GM21515 (cell line): ENCODE results near the gene KRTAP9-8.
"Not testable (repeated sequence)": the region's sequence is repeated elsewhere in the genome, so short reads cannot be mapped to it uniquely, and the experiment has no call there.

Experiments
- ATAC-seq: cut with Tn5 transposase; IDR thresholded peaks from one replicate; pipeline ENCODE4 v1.9.1; 2021; ENCODE audit not compliant: unreplicated experiment

The KRTAP9-8 gene

DNA sequence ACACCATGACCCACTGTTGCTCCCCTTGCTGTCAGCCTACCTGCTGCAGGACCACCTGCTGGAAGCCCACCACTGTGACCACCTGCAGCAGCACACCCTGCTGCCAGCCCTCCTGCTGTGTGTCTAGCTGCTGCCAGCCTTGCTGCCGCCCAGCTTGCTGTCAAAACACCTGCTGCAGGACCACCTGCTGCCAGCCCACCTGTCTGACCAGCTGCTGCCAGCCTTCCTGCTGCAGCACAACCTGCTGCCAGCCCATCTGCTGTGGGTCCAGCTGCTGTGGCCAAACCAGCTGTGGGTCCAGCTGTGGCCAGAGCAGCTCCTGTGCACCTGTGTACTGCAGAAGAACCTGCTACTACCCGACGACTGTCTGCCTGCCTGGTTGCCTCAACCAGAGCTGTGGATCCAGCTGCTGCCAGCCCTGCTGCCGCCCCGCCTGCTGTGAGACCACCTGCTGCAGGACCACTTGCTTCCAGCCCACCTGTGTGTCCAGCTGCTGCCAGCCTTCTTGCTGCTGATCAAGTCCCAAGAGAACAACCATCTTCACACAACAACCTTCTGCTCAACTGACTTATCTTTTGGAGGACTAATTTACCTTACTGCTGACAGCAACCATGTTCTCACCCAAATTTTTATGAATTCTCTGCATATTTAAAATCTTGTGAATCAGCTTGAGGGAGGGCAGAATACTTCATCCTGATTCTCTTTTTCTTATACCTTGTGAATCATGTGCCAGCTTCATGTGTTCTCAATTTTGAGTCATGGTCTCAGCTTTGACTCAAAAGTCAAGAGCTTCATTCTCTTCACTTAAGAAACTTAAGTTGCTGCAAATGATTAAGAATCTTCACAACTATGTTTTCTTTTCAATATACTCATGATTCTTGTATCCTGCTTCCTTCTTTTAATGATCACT is 17.8 kb downstream of the KRTAP9-8 start, which contains the start of gene KRTAP9-9:
Gene KRTAP9-9, plus strand, starts transcription at position 4 of the 910 bp plus-strand sequence.
- ATAC-seq, result not testable (repeated sequence)

- ATAC-seq, result no peak
These were observed 18.5 kb downstream of the KRTAP9-8 start for GRCh38 chr17:41256291-41256685.

GRCh38 chr17:41258406-41258805 is 20.6 kb downstream of the KRTAP9-8 start:
- no peak for ATAC-seq

GRCh38 chr17:41263212-41263611 is 25.4 kb downstream of the KRTAP9-8 start:
- no peak for ATAC-seq

GRCh38 chr17:41264599-41264998 is 26.8 kb downstream of the KRTAP9-8 start:
- ATAC-seq, result no peak

DNA sequence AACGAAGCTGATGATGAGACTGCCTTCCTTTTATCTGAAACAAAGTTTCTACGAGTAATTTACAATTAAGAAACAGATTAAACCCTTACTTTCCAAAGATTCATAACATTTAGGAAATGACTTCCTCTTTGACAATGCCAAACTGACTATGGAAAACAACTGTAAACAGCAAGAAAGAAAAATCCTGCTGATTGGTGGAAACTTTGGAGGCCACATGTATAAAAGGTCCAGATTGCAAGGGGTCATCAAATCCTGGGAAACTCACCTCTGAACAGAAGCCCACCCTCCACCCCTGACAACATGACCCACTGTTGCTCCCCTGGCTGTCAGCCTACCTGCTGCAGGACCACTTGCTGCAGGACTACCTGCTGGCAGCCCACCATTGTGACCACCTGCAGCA is 27.3 kb downstream of the KRTAP9-8 start, which contains the start of gene KRTAP9-6:
Gene KRTAP9-6, plus strand, starts transcription at position 301 of the 400 bp plus-strand sequence. Its CDS starts 0 bp downstream, at position 301.
- ATAC-seq, result no peak

DNA sequence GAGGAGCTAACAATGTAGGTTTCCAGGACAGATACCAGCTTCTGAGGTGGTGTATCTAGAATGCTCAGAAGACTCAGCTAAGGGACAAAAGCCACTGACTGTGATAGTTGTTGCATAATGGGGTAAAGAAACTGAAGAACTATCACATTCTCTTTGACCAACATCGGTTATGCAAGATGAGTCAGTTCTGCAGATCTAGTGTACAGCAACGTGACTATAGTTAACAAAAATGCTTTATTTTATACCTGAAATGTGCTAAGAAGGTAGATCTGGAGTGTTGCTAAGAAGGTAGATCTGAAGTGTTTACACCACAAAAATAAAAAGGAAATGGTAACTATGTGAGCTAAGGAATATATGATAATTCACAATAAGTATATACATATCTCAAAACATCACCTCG is 29.9 kb downstream of the KRTAP9-8 start:
- ATAC-seq, result no peak

DNA sequence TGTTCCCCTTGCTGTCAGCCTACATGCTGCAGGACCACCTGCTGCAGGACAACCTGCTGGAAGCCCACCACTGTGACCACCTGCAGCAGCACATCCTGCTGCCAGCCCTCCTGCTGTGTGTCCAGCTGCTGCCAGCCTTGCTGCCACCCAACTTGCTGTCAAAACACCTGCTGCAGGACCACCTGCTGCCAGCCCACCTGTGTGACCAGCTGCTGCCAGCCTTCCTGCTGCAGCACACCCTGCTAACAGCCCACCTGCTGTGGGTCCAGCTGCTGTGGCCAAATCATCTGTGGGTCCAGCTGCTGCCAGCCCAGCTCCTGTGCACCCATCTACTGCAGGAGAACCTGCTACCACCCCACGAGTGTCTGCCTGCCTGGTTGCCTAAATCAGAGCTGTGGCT is 33.5 kb downstream of the KRTAP9-8 start:
- ATAC-seq, result not testable (repeated sequence)

DNA sequence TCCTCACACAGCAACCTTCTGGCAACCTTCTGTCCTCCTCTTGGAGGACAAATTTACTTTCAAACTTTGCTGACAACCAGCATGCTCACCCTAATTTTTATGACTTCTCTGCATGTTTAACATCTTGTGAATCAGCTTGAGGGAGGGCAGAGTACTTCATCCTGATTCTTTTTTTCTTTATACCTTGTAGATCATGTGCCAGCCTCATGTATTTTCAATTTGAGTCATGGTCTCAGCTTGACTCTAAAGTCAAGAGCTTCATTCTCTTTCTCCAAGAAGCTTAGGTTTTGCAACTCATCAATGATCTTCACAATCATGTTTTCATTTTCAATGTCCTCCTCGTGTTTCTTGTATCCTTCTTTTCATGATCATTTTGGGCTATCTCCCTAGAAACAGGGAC is 34.1 kb downstream of the KRTAP9-8 start:
- ATAC-seq, result no peak

- not testable (repeated sequence) for ATAC-seq
These were observed 37.9 kb downstream of the KRTAP9-8 start, which contains the start of gene KRTAP9-7 for GRCh38 chr17:41275648-41276190. KRTAP9-7 (plus strand) TSS chr17:41275698; CDS start chr17:41275698, 0 bp downstream.

DNA sequence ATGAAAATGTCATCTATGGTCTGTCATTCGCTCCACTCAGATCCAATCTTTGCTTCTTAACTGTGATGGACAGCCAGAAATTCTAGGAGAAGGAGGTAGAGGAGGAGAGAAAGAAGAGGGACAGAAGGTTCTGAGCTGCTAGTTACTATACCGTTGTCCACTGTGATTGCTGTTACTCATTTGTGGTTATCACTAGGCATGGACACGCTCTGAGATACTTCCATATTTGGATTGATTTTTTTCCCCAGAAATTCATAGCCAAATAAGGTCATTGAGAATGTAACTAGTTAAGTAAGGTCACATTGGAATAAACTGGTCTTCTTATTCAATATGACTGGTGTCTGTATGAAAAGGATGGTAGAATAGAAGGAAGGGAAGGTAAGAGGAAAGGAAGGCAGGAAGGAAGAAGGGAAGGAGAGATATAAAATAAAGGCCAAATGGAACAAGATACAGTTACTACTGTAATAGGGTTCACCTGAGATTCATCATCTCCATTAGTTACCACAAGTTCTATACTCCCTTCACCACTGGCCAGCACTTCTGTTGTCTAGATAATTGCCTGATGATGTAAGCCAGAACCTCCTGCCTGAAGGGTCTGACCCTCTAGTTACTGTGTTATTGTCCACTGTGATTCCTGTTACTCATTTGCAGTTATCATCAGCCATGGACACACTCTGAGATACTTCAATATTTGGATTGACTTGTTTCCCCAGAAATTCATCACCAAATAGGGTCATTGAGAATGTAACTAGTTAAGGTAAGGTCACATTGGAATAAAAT is 40.6 kb downstream of the KRTAP9-8 start:
- ATAC-seq, result no peak

DNA sequence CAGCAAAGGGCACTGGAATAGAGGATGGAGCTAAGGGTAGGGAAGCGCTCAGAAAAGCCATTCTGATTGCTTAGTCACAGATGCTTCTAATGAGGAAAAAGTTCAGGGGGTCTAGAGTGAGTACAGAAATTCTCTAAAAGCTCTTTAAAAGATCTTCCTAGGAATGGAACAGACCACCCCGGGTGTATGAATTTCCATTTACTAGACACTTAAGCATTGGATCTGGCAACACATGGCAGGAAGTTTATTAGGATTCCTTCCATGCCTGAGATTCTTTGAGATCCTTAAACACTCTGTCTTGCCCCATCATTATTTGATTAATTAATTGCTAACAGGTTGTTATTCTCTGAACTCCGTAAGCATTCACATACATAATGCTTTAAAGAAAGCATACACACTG is 46.2 kb downstream of the KRTAP9-8 start:
- no peak for ATAC-seq

DNA sequence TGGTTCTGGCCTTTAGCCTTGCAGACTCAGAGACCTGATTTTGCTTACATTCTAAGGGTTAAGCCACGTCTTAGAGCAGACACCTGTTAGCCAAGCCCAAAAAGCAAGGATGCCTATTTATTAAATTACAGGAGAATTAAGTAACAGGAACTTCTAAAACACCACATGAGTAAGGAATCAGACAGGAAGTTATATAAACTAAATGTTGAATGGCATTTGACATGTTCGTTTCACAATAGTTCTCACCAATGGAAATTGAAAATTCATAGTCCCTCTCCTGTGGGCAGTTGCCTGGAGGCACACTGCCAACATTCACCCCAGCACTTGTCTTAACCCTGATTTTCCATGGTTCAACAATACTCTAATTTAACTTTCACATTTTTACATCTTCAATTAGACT is 46.7 kb downstream of the KRTAP9-8 start:
- ATAC-seq, result no peak

GRCh38 chr17:41287050-41287449 is 49.3 kb downstream of the KRTAP9-8 start:
- no peak for ATAC-seq
